KOPT-K1 (cell line): Measurements from ENCODE around the gene MYO1D.
"Not testable (repeated sequence)": the region's sequence is repeated elsewhere in the genome, so short reads cannot be mapped to it uniquely, and the experiment has no call there.

Experiments used
- H3K27ac ChIP-seq: fragments of 200-600 bp; sonication (generic); 2 replicates; pipeline ENCODE4 v1.5.1; 2016; ENCODE audit warnings: antibody characterized with exemption, mild to moderate bottlenecking, low read depth, low read length; ENCODE audit not compliant: poor library complexity, severe bottlenecking
- H3K36me3 ChIP-seq: fragments of 200-600 bp; sonication (generic); 2 replicates; pipeline ENCODE4 v1.5.1; 2017; ENCODE audit warnings: antibody characterized with exemption, mild to moderate bottlenecking, low read length, moderate library complexity; ENCODE audit not compliant: insufficient read depth
- H3K9me3 ChIP-seq: fragments of 200-600 bp; sonication (generic); 2 replicates; pipeline ENCODE4 v1.5.1; 2017; ENCODE audit warnings: antibody characterized with exemption, low read length, mild to moderate bottlenecking; ENCODE audit not compliant: insufficient read depth, poor library complexity, severe bottlenecking

The MYO1D gene

DNA sequence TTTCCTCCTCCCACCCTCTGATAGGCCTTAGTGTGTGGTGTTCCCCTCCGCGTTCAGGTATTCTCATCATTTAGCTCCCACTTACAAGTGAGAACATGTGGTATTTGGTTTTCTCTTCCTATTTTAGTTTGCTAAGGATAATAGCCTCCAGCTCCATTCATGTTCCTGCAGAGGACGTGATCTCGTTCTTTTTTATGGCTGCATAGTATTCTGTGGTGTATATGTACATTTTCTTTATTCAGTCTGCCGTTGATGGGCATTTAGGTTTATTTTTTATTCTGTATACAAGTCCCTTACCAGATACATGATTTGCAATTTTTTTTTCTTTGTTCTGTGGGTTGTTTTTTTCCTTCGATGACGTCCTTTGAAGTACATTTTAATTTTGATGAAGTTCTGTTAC lies 409.0 kb downstream of the MYO1D start:
- peaks cover 99% of the 10 kb centered on the region for H3K36me3 ChIP-seq
- H3K9me3 ChIP-seq, result no peaks in the 10 kb centered on the region
- H3K27ac ChIP-seq, result no peak overlapping the region

DNA sequence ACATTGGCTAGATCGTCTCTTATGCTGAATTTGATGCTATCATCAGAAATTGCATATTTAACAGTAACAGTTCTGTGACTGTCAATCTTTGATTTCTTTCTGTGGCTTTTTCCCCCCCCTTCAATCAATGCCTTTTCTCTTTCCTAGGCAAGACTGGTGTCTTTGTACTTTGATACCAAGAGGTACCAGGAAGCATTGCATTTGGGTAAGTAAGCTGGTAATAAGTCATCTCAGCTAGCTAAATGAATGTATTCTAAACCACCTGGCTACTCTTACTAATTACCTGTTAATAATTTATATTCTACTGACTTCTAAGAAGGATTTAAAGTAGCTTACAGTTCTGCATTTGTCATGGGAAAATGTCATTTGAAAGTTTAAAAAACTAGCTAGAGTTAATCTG lies 412.6 kb downstream of the MYO1D start:
- Histone ChIP-seq H3K27ac (no peak overlapping the region), H3K36me3 (peaks cover 96% of the 10 kb centered on the region), H3K9me3 (no peaks in the 10 kb centered on the region)

DNA sequence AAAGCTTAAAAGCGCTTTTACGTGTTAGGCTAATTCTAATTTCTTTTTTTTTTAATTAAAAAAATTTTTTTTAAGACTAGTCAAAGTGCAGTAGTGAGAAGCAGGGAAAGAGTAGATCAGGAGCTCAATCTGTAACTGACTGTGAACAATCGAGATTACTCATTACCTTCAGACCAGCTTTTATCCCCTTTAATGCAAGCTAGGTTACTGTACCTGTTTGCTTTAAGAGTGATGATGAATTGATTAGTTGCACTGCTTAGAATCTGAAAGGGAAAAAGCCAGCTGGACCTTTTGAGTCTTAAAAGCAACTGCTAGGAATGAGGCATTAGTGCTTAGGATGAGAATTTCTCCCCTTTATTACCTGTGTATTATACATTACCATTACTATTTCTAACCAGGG lies 413.6 kb downstream of the MYO1D start:
- Histone ChIP-seq H3K9me3 (no peaks in the 10 kb centered on the region), H3K27ac (no peak overlapping the region), H3K36me3 (peaks cover 95% of the 10 kb centered on the region)

DNA sequence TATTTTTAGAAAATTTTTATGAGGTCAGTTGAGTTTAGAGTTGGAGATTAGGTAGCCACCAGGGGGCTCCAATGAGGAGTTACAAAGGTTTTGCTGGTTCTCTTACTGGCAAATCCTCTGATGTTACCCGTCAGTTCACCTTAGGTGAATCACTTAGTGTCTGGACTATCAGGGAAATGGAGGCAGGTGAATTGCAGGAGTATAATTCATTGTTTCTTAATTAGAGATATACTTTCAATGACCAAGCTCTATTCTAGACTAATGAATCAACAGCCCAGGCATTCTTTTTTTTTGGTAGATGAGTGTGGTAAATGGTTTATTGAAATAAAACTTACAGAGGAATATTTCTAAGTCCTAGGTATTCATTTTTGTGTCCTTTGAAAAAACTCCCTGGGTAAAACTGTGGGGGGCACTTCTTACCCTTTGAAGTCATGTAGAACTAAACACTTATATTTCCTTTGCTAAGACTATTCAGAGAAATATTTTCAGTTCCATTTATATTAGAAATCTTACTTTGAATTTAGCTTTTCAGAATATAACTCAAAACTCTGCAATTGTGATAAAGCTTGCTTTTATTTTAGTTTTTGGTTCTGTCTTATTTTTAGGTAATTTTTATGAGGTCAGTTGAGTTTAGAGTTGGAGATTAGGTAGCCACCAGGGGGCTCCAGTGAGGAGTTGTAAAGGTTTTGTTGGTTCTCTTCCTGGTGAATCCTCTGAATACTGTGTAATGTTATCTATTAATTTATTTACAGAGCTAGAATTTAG lies 414.9 kb downstream of the MYO1D start:
- Histone ChIP-seq H3K9me3 (no peaks in the 10 kb centered on the region), H3K27ac (no peak overlapping the region), H3K36me3 (peaks cover 94% of the 10 kb centered on the region)

DNA sequence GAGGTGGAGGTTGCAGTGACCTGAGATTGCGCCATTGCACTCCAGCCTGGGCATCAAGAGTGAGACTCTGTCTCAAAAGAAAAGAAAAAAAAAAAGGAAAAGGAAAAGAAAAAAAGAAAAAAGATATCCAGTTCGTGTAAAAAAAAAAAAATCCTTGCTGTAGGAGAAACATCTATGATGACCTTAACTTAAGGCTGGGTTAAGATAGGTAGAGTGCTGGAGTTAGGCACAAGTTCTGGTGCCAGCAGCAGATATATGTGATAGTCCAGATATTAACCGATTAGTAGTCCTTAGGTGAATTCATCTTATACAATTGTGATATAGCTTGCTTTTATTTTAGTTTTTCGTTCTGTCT lies 415.4 kb downstream of the MYO1D start:
- Histone ChIP-seq H3K36me3 (peaks cover 93% of the 10 kb centered on the region), H3K27ac (no peak overlapping the region)

DNA sequence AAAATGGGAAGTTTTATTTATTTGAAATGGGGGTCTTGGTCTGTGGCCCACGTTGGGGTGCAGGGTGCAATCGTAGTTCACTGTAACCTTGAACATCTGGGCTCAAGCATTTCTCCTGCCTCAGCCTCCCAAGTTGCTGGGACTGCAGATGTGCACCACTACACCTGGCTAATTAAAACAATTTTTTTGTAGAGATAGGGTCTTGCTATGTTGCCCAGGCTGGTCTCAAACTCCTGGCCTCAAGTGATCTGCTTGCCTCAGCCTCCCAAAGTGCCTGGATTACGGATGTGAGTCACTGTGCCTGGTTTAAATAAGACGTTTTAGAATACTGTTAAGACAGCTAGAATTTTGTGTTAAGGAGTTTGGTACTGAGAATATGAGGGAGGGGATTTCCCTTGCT lies 416.9 kb downstream of the MYO1D start:
- Histone ChIP-seq H3K27ac (no peak overlapping the region), H3K36me3 (peaks cover 93% of the 10 kb centered on the region), H3K9me3 (no peaks in the 10 kb centered on the region)

More for the DNA sequence above, 415.4 kb downstream of the MYO1D start:
- H3K9me3 ChIP-seq, result no peaks in the 10 kb centered on the region

DNA sequence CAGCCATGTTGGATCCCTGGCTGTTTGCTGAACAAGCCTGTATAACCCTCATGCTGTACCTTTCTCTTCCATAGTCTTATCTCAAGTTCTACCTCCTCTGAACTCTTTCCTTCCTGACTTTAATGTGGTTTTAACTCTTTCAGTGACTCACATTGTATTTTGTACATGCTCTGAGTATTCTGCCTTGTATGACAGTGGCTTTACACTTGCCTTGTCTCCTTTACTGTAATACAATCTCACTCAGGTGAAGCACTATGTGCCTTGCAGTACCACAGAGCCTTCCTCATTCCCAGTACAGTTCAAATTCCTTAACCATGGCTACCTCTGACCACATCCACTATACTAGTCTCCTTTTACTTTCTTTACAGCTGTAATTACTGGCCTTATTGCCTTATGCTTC lies 418.6 kb downstream of the MYO1D start:
- Histone ChIP-seq H3K36me3 (peaks cover 93% of the 10 kb centered on the region), H3K27ac (peak overlapping the region; percentile 46), H3K9me3 (no peaks in the 10 kb centered on the region)

DNA sequence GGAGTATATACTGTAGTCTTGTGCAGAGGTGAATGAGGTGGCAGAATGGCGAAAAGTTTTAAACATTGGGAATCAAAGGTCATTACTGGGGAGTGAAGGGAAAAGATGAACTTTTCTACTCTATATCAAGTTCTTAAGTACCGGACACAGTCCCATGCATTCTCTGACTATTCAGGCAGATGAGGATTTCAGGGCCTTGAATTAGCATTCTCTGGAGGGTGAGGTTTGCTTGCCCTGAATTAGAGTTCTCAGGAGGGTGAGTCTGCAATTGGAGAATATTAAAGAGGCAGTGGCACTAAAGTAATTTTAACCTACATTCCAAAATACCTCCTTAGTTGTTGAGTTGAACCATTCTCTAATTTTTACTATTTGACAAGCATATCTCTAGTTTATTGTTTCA lies 423.6 kb downstream of the MYO1D start:
- no peak overlapping the region for H3K27ac ChIP-seq
- H3K36me3 ChIP-seq, result peaks cover 98% of the 10 kb centered on the region
- H3K9me3 ChIP-seq, result no peaks in the 10 kb centered on the region

DNA sequence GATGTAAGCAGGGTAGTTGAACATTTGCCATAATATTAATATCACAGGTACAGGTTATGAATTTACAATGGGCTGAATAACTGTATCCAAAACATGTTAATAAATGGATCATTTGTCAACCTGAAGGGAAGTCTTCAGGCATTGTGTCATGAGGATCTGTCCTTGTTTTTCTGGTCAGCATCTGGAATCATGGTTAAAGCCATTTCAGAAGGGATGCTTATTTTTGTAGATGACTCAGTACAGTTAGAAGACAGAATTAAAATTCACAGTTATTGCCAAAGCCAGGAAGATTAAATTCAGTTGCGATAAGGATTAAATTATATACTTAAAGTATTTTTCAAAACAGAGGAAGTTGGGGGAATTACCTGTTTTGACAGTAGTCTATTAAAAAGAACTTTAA lies 424.6 kb downstream of the MYO1D start:
- H3K36me3 ChIP-seq, result peaks cover 98% of the 10 kb centered on the region

DNA sequence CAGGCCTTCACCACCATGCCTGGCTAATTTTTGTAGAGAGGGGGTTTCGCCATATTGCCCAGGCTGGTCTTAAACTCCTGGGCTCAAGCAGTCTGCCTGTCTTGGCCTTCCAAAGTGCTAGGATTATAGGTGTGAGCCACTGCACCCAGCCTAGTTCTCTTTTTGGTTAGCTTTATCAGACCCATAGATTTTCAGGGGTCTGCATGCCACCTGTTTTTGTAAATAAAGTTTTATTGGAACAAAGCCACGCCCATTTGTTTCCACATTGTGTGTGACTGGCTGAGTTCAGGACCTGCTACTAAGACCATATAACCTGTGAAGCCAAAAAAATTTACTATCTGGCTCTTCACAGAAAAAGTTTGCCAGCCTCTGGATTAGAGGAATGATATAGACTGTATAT lies 425.0 kb downstream of the MYO1D start:
- Histone ChIP-seq H3K27ac (no peak overlapping the region), H3K9me3 (no peaks in the 10 kb centered on the region), H3K36me3 (peaks cover 98% of the 10 kb centered on the region)

More for the DNA sequence above, 424.6 kb downstream of the MYO1D start:
- Histone ChIP-seq H3K9me3 (no peaks in the 10 kb centered on the region), H3K27ac (no peak overlapping the region)

DNA sequence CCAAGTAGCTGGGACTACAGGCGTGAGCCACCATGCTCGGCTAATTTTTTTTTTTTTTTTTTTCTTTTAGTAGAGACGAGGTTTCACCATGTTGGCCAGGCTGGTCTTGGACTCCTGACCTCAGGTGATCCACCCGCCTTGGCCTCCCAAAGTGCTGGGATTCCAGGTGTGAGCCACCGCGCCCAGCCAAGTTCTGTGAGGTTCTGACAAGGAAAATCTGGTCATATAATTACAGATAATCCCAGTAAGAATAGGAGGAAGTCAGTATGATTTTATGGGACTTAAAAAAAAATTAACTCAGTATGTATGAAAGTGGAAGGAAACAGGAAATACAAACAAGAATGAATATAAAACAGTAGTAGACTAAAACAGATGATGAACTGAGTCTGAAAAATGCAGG lies 426.5 kb downstream of the MYO1D start:
- not testable (repeated sequence) for H3K9me3 ChIP-seq, H3K27ac ChIP-seq
- H3K36me3 ChIP-seq, result peaks cover 91% of the 10 kb centered on the region

DNA sequence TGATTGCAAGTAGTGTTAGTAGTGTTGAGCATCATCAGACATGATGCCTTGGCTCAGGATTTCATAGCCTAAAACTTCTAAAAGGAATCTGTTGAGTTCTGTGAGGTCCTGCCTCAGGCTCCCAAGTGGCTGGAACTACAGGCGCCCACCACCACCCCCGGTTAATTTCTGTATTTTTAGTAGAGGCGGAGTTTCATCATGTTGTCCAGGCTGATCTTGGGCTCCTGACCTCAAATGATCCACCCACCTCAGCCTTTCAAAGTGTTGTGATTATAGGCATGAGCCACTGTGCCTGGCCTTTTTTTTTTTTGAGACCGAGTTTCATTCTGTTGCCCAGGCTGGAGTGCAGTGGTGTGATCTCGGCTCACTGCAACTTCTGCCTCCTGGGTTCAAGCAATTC lies 427.0 kb downstream of the MYO1D start:
- H3K27ac ChIP-seq, result no peak overlapping the region
- peaks cover 87% of the 10 kb centered on the region for H3K36me3 ChIP-seq
- H3K9me3 ChIP-seq, result no peaks in the 10 kb centered on the region

DNA sequence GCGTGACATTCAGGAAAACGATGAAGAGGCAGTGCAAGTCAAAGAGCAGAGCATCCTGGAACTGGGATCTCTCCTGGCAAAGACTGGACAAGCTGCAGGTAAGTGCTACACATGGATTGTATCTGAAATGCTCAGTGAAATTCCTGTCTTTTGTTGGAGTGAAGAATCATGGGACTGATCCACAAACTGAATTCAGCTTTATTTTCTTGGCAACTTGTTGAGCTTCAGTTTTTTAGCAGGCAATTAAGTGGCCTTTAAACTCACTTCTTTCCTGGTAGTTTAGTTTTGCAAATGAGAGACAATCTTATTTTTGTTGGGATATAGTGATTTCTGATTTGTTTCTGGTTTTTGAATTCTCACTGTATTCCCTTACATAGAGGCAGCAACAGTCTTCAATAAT lies 430.0 kb downstream of the MYO1D start:
- no peaks in the 10 kb centered on the region for H3K9me3 ChIP-seq
- H3K27ac ChIP-seq, result no peak overlapping the region
- peaks cover 57% of the 10 kb centered on the region for H3K36me3 ChIP-seq

DNA sequence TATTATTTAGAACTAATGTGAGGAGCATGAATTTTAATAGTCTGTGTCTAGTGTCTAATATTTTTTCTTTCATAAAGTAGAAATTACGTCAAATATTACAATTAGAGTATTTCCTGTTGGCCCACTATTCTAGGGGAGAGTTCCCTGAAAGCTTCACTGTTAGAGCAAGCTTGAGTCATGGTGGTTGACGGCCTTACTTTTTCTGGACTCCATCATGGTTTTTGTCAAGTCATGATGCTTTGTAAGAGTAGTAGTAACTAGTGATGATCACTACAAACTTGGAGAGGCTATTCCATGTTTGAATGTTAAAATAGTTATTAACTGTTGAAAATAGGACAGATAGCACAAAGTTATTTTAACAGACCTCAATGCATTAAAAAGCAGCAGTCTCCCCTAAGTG lies 431.0 kb downstream of the MYO1D start:
- Histone ChIP-seq H3K9me3 (no peaks in the 10 kb centered on the region), H3K36me3 (peaks cover 47% of the 10 kb centered on the region), H3K27ac (no peak overlapping the region)

DNA sequence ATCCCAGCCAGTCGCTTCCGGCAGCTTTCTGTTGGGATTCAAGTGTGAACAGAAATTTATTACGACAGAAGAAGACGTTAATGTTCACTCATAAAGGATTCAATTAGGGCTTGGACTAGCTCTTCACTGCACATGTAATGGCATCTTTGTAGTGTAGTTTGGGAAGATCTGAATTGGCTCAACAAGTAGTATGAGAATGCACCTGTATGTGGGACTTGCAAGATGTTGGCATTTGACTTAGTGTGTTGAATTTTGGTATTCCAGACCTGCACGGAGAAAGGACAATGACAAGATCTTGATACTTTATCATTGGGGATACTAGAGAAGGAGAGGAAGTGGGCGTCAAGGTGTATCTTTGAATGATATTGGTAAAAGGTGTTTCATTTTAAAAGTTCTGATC lies 431.4 kb downstream of the MYO1D start:
- Histone ChIP-seq H3K9me3 (no peaks in the 10 kb centered on the region), H3K36me3 (peaks cover 43% of the 10 kb centered on the region), H3K27ac (peak overlapping the region; percentile 83)

DNA sequence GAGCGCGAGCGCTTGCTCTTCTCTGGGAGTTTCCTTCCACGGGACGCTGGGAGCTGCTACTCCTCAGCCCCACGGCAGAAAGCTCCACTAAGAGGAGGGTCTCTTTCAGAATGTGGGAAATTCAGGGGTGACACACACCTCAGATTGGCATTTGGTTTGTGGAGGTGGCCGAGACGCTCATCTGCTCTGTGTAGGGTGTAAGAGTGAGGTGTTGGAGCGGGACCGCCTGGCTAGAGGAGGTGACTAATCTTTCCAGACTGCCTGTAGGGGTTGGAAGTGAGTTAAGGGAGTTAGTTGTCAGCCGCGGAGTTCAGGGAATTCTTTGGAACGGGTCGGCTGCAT lies 431.9 kb downstream of the MYO1D start:
- Histone ChIP-seq H3K27ac (peak overlapping the region; percentile 83), H3K9me3 (no peaks in the 10 kb centered on the region), H3K36me3 (peaks cover 38% of the 10 kb centered on the region)
